SU-DHL-6 (cell line): Measurements from ENCODE around the gene RASGRP3.

Experiments
- CTCF ChIP-seq: fragments of 200-600 bp; sonication (generic); IDR thresholded peaks from one replicate; pipeline ENCODE4 v1.5.1; 2017; ENCODE audit warnings: antibody characterized with exemption, mild to moderate bottlenecking, low read length, moderate library complexity; ENCODE audit not compliant: insufficient read depth, poor library complexity, severe bottlenecking
- EZH2phosphoT487 ChIP-seq: fragments of 200-600 bp; sonication (generic), shearing (Covaris generic); conservative IDR thresholded peaks from 2 replicates; pipeline ENCODE4 v1.6.1; 2018; ENCODE audit warnings: mild to moderate bottlenecking, antibody characterized with exemption, low read length, moderate library complexity, mixed read lengths

- TF ChIP-seq CTCF = no peak
- no peak for TF ChIP-seq EZH2phosphoT487
Measured at GRCh38 chr2:33505966-33506365, 29.5 kb downstream of the RASGRP3 start.
